HG02981 (cell line): ENCODE measurements around the gene CCDC149.

Experiments used
- ATAC-seq: cut with Tn5 transposase; IDR thresholded peaks from one replicate; pipeline ENCODE4 v1.9.1; 2021; ENCODE audit warnings: mild to moderate bottlenecking, moderate library complexity; ENCODE audit not compliant: unreplicated experiment

The CCDC149 gene

GRCh38 chr4:24881508-24882196 is 31.2 kb downstream of the CCDC149 start:
- ATAC-seq: no peak

GRCh38 chr4:24880186-24880585 is 32.7 kb downstream of the CCDC149 start:
- ATAC-seq: no peak

GRCh38 chr4:24878636-24879016 is 34.2 kb downstream of the CCDC149 start:
- ATAC-seq: no peak

GRCh38 chr4:24877868-24878635 is 34.8 kb downstream of the CCDC149 start:
- no peak for ATAC-seq

GRCh38 chr4:24876431-24876830 is 36.4 kb downstream of the CCDC149 start:
- ATAC-seq: no peak

- ATAC-seq: no peak
These were observed 40.1 kb downstream of the CCDC149 start for GRCh38 chr4:24872720-24873119.

- ATAC-seq: no peak
These were observed 41.6 kb downstream of the CCDC149 start for GRCh38 chr4:24871210-24871609.

GRCh38 chr4:24867766-24868296 is 45.0 kb downstream of the CCDC149 start:
- ATAC-seq: no peak

GRCh38 chr4:24867251-24867650 is 45.6 kb downstream of the CCDC149 start:
- no peak for ATAC-seq

- ATAC-seq: no peak
These were observed 47.4 kb downstream of the CCDC149 start for GRCh38 chr4:24865401-24865800.

GRCh38 chr4:24863799-24864198 is 49.0 kb downstream of the CCDC149 start:
- no peak for ATAC-seq

- no peak for ATAC-seq
These were observed 50.6 kb downstream of the CCDC149 start for GRCh38 chr4:24862073-24862751.

- no peak for ATAC-seq
These were observed 54.3 kb downstream of the CCDC149 start for GRCh38 chr4:24858550-24858949.

GRCh38 chr4:24858026-24858425 is 54.8 kb downstream of the CCDC149 start:
- ATAC-seq: no peak

- ATAC-seq: peak; percentile 92
These were observed 56.3 kb downstream of the CCDC149 start for GRCh38 chr4:24856586-24856985.

GRCh38 chr4:24855741-24856140 is 57.1 kb downstream of the CCDC149 start:
- ATAC-seq: no peak

- ATAC-seq: no peak
These were observed 59.7 kb downstream of the CCDC149 start for GRCh38 chr4:24853142-24853541.

GRCh38 chr4:24850674-24851073 is 62.2 kb downstream of the CCDC149 start:
- ATAC-seq: no peak

GRCh38 chr4:24849756-24850155 is 63.1 kb downstream of the CCDC149 start:
- no peak for ATAC-seq

GRCh38 chr4:24849351-24849750 is 63.5 kb downstream of the CCDC149 start:
- no peak for ATAC-seq

GRCh38 chr4:24846716-24847115 is 66.1 kb downstream of the CCDC149 start:
- no peak for ATAC-seq

GRCh38 chr4:24845902-24846301 is 66.9 kb downstream of the CCDC149 start:
- no peak for ATAC-seq
